ENCODE measurements around the gene AMDHD1.

The AMDHD1 gene

DNA sequence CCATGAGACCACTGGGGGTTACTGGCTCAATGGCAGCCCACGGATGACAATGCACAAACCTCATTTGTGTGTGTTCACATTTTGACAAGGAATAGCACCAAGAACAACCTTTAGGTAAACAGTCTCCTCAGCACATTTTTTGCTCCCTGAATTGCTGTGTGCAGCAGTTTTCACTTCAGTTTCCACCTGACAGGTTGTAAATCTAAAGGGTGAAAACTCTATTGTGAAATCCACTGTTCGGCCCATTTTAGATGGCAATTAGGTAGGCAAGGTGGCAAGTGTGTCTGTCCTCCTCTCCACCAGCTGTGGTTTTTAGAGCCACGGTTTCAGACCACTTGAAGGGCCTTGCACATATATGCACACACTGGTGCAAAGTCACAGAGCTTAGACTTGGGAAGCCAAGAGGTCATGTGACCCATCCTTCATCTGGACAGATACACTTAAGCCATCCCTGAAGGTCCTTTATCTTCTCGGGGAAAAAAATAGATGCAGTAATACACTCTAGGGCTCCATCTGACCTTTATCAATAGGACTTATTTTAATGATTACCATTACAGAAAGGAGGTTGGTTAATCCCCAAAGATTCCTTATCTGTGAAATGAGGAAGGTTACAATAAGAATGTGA lies 29.8 kb downstream of the AMDHD1 start:
- no peak for DNase-seq (ENCODE audit: extremely low read depth, low read depth)
- TF ChIP-seq, protein P1, sequence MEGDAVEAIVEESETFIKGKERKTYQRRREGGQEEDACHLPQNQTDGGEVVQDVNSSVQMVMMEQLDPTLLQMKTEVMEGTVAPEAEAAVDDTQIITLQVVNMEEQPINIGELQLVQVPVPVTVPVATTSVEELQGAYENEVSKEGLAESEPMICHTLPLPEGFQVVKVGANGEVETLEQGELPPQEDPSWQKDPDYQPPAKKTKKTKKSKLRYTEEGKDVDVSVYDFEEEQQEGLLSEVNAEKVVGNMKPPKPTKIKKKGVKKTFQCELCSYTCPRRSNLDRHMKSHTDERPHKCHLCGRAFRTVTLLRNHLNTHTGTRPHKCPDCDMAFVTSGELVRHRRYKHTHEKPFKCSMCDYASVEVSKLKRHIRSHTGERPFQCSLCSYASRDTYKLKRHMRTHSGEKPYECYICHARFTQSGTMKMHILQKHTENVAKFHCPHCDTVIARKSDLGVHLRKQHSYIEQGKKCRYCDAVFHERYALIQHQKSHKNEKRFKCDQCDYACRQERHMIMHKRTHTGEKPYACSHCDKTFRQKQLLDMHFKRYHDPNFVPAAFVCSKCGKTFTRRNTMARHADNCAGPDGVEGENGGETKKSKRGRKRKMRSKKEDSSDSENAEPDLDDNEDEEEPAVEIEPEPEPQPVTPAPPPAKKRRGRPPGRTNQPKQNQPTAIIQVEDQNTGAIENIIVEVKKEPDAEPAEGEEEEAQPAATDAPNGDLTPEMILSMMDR (IDR thresholded peaks at IDR 0.05; ENCODE audit: low read depth, low read length, missing control alignments): no peak
- no peak overlapping the region for H3K4me3 ChIP-seq (replicated peaks; ENCODE audit: low read depth, low read length)

DNA sequence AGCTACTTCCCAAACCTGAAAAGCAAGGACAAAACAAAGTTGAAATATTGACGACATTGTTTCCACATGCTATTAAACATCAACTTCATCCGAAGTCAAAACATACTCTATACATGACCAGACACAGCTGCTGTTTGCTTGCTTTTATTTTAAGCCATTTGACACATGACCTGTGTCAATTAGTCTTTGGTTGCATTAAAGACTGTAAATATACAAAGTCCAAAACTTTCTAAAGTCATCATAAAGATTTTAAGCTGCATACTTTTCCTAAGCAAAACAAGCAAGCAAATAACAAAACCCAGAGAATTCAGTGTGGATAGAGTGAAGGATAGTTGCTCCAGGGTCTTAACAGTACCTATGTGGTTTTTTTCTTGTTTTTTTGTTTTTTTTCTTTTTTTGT lies 31.2 kb downstream of the AMDHD1 start:
- no peak for DNase-seq (ENCODE audit: extremely low read depth, low read depth)
- TF ChIP-seq, protein P1 (IDR thresholded peaks at IDR 0.05; ENCODE audit: low read depth, low read length, missing control alignments): no peak
- H3K4me3 ChIP-seq (replicated peaks; ENCODE audit: low read depth, low read length): no peak overlapping the region

DNA sequence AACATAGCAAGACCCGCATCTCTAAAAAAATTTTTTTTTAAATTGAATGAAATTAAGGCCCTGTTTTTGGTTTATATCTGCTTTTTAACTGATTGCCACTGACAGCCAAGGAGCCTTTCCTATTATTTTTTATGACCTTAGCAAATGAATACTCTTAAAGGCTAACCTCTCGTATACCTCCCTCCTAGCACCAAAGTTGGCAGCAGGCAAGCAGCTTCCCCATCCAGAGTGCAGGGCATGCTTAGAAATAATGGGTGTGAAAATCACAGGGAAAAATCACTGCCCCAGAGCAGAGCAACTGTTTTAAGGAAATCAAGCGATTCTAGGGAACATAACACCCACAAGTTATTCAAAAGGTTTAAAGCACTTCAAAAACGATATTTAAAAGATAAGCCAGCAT lies 32.4 kb downstream of the AMDHD1 start:
- no peak for DNase-seq (ENCODE audit: extremely low read depth, low read depth)
- TF ChIP-seq, protein P1 (IDR thresholded peaks at IDR 0.05; ENCODE audit: low read depth, low read length, missing control alignments): no peak
- H3K4me3 ChIP-seq (replicated peaks; ENCODE audit: low read depth, low read length): no peak overlapping the region

DNA sequence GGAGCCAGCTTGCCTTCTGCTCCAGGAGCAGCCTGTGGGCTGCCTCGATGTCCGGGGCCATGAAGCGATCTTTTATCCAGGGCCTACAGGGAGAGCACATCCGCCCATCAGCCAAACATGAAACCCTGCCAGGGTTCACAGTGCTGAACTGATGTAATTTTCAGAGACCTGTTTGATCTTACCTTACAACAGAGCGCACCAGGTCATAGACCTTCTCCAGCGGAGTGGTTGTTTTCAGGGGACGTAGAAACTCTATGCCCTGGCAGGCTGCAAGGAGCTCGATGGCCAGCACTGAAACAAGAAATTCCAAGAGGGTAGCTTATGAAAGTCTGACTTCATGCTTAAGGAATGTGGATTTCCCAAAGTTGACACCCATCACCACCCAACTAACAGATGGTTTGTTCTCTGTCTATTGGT lies 33.3 kb downstream of the AMDHD1 start:
- H3K4me3 ChIP-seq (replicated peaks; ENCODE audit: low read depth, low read length): no peak overlapping the region
- TF ChIP-seq, protein P1 (IDR thresholded peaks at IDR 0.05; ENCODE audit: low read depth, low read length, missing control alignments): no peak
- no peak for DNase-seq (ENCODE audit: extremely low read depth, low read depth)

DNA sequence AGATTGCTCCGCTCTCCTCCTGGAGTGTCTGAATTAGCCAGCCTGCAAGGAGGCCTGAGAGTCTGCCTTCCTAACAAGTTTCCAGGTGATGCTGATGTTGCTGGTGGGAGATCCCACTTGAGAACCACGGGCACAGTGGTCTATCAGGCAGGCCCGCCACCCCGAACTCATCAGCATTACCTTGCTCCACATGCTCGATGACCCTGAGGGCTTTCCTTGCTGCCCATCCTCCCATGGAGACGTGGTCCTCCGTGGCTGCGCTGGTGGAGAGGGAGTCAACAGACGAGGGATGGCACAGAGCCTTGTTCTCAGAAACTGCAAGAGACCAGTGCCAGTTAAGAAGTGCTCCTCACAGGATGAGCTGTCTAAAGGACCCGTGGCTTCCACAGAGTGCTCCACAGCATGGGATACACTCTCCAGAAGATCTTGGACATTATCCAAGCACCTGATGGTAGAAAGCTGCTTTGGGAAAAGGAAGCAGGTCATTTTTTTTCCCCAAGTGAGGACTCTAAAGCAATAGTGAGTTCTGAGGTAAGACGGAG lies 34.7 kb downstream of the AMDHD1 start:
- H3K4me3 ChIP-seq (replicated peaks; ENCODE audit: low read depth, low read length): no peak overlapping the region
- TF ChIP-seq, protein P1 (IDR thresholded peaks at IDR 0.05; ENCODE audit: low read depth, low read length, missing control alignments): no peak
- no peak for DNase-seq (ENCODE audit: extremely low read depth, low read depth)

DNA sequence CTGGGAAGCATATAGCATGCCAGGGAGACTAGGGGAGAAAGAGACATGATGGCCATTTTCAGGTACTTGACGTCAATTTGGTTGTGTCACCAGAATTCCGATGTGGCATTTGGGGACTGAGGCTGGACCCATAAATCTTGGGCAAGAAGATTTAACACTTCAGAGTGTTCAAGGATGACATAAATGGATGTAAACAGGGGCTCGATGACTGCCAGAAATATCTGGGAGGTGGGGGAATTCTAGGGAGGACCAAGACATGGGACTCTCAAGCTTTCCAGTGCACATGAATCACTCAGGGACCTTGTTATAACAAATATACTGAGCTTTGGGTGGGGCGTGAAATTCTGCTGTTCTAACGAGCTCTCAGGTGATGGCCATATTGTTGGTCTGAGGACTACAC lies 35.2 kb downstream of the AMDHD1 start:
- DNase-seq (ENCODE audit: extremely low read depth, low read depth): no peak
- no peak overlapping the region for H3K4me3 ChIP-seq (replicated peaks; ENCODE audit: low read depth, low read length)
- TF ChIP-seq, protein P1 (IDR thresholded peaks at IDR 0.05; ENCODE audit: low read depth, low read length, missing control alignments): no peak

DNA sequence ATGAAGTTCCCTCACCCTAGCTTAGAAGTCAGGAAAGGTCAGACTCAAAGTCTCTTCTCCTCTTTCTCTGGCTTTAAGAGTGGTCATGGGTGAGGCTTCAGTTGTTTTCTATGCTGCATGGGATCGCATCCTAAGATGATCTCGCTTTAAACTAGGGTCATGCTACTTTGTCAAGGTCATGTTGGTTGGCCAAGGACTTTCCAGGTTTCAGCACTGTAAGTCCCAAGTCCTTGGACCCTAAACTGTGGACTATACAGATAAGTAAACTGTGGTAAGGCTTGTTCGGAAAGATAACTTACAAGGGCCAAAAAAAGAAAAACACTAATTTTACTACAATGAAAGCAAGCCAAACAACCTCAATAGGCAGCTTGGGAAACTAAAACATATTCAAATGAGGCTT lies 35.6 kb downstream of the AMDHD1 start:
- TF ChIP-seq, protein P1 (IDR thresholded peaks at IDR 0.05; ENCODE audit: low read depth, low read length, missing control alignments): no peak
- no peak for DNase-seq (ENCODE audit: extremely low read depth, low read depth)

More for the DNA sequence above, 35.6 kb downstream of the AMDHD1 start:
- no peak overlapping the region for H3K4me3 ChIP-seq (replicated peaks; ENCODE audit: low read depth, low read length)

Measured in HFF-Myc (cell line).